HG03439 (cell line): ENCODE data around the gene MICAL3.

Experiments
- ATAC-seq: cut with Tn5 transposase; IDR thresholded peaks from one replicate; pipeline ENCODE4 v1.9.1; 2021; ENCODE audit warnings: mild to moderate bottlenecking, moderate library complexity; ENCODE audit not compliant: unreplicated experiment

Gene MICAL3

GRCh38 chr22:17807086-17807485, 217.3 kb downstream of the MICAL3 start:
- no peak for ATAC-seq

GRCh38 chr22:17806437-17806836, 217.9 kb downstream of the MICAL3 start:
- ATAC-seq = no peak

- no peak for ATAC-seq
Observed at GRCh38 chr22:17804331-17805080, 219.9 kb downstream of the MICAL3 start.

GRCh38 chr22:17803609-17804270, 220.6 kb downstream of the MICAL3 start:
- ATAC-seq = no peak

GRCh38 chr22:17802822-17803221, 221.5 kb downstream of the MICAL3 start:
- no peak for ATAC-seq

DNA sequence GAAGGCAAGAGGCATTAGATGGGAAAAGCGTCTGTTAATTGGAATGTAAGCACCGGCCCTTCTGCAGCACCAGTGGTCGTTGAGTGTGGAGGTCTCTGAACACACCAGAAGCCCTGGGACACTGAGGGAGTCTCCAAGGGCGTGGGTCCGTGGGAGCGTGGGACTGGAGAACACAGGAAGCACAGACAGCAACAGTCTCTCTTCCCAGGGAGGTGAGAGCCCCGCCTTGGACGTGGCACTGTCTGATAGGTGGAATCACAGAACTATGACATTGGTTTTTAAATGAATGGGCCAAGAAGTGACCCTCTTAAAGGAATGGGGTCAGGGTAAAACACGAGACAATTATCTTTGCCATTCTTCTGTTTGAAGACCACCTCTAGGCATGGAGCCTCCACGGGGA, 221.9 kb downstream of the MICAL3 start:
- ATAC-seq = no peak

DNA sequence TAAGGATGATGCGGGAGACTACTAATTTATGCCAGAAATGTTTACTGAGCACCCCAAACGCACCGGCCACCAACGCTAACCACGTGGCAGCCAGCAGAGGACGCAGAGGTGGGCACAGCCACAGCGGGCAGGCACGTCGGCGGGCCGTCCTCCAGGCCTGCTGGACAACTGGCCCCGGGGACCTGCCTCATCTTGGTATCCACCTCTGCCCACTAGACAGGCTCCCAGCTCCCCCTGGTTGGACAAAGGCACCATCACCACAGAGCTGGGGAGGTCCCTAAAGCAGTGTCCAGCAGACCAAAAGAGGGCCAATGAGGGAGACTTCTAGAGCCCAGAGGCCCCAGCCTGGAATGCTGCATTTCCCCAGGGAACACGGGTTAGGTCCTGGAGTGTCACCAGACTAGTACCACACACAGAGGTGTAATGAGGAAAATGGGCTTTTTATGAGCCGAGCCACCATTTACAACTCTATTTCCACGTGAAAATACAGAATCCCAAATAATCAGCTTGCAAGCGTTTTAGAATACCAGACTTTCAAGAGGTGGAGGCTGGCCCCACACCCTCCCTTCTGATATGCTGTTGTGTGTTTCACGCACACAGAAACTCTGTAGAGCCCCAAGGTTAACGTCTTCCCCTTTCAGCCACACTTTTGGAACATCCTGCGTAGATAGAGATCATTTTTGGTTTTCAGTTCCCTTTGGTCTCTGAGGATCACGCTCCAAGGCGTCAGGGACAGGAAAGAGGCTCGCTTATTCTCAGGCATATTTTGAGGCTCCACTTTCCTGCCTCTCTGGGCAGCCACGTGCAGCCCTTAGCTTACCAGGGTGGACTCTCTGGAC, 226.4 kb downstream of the MICAL3 start:
- no peak for ATAC-seq

DNA sequence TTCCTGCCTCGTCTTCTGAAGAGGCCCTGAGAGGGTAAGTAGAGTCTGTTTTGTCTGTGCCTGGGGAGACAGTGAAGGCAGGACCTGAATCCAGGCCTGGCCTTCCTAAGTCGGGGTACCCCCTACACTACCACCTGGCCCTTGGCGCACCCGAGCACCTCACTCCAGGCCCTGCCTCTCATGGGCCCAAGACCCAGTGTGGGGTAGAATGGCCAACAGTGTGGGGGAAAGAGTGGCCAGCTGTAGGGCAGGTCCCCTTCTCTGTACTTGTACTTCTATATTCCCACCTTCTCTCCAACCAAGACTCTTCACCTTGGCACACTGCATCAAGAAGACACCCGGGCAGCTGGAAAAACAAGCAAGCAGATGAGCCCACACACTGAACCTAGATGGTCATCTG, 227.7 kb downstream of the MICAL3 start:
- ATAC-seq = no peak

DNA sequence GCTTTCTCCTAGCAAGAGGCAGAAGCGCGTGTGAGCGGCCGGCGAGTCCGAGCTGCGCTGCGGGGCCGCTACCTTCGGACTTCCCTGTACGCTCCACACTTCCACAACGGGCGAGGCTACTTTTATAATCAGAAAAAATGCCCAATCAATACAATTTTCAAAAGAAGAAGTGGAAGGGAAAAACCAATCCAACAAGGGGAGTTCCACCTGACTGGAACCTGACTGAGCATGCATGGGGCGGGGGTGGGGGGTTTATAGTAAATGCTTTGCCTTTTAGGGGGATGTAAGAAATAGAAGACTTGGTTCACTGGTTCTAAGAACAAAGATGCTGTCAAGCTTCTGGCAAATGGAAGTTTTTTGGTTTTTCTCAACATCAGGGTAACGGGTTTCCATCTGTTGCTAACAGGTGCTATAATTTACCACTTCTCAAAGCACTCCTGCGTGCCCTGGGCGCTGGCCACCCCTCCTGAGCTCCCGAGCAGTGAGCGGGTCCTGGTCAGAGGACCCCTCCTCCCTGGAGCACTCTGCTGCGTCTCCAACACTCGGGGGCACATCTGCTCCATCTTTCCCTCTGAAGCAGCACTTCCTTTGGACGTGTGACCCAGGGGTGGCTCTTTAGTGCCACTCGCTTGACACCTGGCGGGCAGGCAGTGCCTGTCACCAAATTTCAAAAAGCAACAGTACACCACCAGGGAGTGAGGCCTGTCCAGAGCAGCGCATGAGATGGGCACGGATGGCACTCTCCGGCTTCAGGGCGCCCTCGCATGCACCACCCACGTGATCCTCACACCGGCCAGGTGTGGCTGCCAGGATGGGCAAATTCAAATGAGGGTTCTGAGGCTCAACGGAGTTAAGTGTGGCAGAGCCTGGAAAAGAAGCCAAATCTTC, 228.5 kb downstream of the MICAL3 start:
- no peak for ATAC-seq

DNA sequence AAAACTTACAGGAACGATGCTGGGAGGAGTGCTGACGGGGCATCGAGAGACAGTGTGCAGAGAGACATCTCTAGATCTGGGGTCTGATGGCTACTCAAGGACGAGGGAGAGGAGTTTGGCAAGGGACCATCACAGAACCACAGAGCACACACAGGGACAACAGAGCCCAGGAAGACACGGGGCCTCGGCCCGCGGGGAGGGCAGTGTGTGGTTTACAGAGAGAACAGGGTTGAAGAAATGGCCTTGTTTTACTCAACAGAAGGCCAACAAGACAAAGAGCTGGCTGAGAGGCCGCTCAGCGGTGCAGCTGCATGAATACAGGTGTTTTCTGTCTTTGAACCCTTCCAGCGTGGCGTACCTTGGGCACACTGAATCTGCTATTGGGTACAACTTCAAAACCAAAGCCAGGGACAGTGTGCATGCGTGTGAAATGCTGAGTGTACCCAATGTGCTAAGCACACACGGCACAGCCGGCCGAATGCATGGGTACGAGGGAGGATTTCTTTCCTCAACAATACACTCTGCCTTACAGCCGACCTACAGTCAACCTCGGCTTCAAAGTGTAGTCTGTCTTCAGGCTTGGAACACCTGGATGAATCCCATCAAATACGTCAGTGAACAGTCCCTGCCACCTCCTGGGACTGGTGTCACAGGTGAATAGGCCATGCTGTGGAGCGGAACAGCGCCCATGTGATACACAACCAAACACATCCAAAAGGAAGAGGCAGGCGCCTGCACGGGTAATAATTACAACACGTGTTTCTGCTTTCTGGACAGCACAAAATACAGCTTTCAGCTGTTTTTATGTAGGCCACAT, 229.4 kb downstream of the MICAL3 start:
- no peak for ATAC-seq

DNA sequence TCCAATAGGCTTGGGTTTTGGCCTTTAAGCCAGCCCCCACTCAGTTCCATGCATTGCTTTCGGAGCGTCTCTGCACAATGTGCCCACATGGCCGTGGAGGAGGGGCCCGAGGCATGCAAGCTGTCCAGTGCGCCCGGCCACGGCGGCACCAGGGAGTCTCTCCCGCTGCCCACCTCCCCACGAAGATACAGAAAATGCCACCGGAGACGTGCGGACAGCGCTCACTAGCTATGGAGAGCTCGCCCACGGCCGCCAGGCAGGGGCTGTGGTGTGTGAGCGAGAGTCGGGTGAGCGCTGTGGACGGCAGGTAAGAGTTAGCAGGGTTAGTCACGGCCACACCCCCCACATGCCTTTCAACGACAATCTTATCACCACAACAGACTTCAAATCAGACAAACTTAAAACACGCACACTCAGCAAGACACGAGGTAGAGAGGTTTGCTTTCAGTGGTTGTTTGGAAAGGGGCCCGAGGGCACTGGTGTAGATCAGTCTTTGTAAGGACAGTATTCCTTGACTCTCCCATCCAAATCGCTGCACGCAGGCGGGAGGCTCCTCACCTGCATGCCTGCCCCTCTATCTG, 231.4 kb downstream of the MICAL3 start:
- no peak for ATAC-seq

DNA sequence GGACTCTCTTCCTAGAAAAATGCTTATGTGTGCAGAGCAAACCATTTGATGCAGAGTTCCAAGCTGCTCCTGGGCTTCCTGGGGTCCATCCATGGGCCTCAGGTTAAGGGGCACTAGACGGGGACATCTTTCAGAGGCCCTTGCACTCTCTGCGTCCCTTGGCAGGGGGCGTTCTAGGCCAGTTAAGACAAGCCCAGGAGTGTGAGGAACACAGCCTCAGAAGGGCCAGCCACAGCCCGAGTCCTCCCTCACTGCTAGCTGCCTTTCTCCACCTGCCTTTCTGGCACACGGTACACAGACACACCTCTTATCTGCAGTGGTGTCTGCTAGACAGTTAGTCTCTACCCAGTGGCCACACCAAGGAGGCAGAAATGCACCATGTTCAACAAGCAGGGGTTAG, 232.1 kb downstream of the MICAL3 start:
- ATAC-seq = no peak

GRCh38 chr22:17791196-17791595, 233.2 kb downstream of the MICAL3 start:
- ATAC-seq = no peak

DNA sequence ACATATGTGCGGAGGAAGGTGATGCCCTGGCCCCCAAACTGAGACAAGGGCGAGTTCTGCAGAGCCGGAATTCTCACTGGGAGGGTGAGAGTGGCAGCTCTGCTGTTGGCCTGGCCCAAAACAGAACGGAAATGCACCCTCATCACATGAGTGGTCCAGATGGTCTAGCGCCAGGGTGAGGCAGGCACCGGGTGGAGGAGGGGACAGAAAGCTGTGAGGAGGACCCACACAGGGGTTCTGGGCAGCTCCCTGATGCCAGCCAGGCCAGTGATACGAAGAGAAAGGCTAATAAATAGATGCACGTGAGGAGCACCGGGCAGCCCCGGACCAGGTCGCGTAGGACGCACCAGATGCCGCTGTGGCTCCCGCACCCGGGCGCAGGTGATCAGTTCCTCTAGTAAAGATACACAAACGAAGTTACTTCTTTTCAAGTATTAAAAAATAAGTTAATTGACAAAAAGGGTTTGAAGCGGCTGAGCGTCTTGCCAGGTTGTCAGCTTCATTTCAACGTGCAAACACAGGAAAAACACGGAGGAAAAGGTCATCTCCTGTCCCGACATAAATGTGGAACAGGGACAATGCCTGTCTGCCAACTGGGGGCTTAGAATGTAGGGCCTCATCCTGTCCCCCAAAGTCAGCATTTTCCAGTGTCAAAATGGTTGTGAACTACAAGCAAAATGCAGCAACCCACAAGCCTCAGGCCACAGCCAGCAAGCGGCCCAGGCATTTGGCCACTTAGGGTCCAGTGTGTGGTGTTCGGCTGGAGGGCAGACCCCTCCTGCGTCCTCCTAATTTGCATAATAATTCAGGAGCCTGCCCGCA, 234.8 kb downstream of the MICAL3 start:
- ATAC-seq = no peak

DNA sequence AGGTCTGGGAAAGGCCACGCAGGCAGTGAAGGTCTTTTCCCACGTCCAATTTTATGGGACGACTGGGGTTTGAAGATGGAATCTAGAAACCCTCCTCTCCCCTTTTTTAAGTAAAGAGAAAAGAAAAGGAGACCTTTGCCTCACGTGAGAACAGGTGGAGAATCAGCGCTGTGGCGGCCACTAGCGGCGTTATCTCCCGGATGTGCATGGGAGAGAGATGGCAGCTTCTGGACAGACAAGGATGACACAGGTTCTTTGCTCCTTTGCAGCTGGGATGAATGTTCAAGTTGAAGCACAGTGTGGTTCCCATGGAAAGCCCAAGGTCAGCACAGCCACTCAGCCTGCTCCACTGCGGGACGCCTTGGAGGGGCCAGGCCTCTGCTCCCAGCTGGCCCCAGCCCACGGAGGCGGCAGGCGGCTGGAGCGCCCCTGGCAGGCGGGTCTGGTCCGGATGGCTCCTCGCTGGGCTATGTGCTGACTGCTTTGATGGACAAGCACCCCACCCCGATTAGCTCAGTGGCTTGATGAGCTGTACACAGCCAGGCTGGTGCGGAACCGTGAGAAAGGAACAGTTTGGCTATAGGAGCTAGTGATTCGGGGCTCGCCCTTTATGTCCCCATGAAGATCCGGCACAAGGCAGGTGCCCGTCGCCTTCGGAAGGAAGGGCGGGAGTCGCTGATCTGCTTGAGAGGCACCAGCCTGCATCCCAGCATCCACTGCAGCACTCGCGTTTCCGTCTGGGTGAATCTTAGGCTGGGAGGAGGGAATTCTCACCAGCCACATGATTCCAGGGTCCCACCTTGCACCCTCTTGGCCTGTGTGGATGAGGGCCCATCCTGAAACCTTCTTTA, 235.6 kb downstream of the MICAL3 start:
- no peak for ATAC-seq

DNA sequence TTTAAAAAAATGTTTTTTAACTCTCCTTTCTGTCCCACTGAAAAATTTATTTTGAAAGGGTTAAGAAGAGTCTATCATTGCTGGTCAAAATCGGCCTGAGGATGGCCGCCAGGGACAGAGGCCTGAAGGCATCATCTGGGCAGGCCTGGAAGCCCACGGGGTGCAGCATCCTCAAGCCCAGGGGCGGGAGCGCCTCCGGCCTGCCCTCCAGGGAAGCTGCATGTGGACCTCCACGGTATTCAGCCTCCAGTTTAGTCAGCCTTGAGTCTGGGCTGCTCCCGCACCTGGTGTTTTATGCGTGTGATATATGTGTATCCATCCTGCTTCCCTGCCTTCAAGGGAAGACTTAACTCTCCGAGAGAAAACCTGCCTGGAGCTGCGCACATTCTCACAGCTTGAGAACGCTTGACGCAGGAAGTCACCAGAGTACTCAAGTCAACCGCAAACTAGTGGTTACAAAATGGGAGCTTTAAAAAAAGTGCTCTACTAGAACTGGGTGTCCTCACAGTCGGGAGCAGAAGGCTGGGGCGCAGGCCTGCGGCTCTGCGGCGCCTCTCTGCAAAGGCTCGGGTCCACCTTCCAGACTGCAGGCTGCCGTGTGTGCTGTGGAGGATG, 236.5 kb downstream of the MICAL3 start:
- ATAC-seq = no peak

GRCh38 chr22:17787241-17787640, 237.1 kb downstream of the MICAL3 start:
- ATAC-seq = no peak
